NB4 (cell line): ENCODE data around the gene EPHA1.

Experiments used
- DNase-seq: peaks from one replicate; pipeline ENCODE4 v3.0.0; 2010; ENCODE audit warnings: low read depth
- H3K4me3 ChIP-seq: one replicate; pipeline ENCODE4 v1.5.1; 2011; ENCODE audit warnings: mild to moderate bottlenecking, low read depth, low read length, moderate library complexity
- MAX ChIP-seq: IDR thresholded peaks from 2 replicates; pipeline ENCODE4 v1.6.1; 2011; ENCODE audit warnings: low read depth, low read length
- MYC ChIP-seq: IDR thresholded peaks from 2 replicates; pipeline ENCODE4 v1.6.1; 2011; ENCODE audit warnings: low read depth, low read length
- POLR2A ChIP-seq: IDR thresholded peaks from 2 replicates; pipeline ENCODE4 v1.6.1; 2011; ENCODE audit warnings: mild to moderate bottlenecking; ENCODE audit not compliant: insufficient read length; ENCODE audit errors: extremely low read depth
- TF ChIP-seq, protein P1 (sequence below): IDR thresholded peaks from one replicate; pipeline ENCODE4 v1.5.1; 2012; ENCODE audit warnings: low read depth, low read length

Gene EPHA1

GRCh38 chr7:143354965-143355364 lies 53.7 kb downstream of the EPHA1 start:
- no peak for TF ChIP-seq POLR2A
- no peak for TF ChIP-seq MYC
- TF ChIP-seq, protein P1, sequence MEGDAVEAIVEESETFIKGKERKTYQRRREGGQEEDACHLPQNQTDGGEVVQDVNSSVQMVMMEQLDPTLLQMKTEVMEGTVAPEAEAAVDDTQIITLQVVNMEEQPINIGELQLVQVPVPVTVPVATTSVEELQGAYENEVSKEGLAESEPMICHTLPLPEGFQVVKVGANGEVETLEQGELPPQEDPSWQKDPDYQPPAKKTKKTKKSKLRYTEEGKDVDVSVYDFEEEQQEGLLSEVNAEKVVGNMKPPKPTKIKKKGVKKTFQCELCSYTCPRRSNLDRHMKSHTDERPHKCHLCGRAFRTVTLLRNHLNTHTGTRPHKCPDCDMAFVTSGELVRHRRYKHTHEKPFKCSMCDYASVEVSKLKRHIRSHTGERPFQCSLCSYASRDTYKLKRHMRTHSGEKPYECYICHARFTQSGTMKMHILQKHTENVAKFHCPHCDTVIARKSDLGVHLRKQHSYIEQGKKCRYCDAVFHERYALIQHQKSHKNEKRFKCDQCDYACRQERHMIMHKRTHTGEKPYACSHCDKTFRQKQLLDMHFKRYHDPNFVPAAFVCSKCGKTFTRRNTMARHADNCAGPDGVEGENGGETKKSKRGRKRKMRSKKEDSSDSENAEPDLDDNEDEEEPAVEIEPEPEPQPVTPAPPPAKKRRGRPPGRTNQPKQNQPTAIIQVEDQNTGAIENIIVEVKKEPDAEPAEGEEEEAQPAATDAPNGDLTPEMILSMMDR, result no peak
- no peak for TF ChIP-seq MAX
- no peak overlapping the region for H3K4me3 ChIP-seq
- no peak for DNase-seq

- H3K4me3 ChIP-seq, result no peak overlapping the region
- TF ChIP-seq, protein P1, result no peak
- TF ChIP-seq MAX, result no peak
- TF ChIP-seq MYC, result no peak
- no peak for TF ChIP-seq POLR2A
- no peak for DNase-seq
These were observed 54.3 kb downstream of the EPHA1 start for GRCh38 chr7:143354376-143354775.

GRCh38 chr7:143352531-143353002 lies 56.1 kb downstream of the EPHA1 start:
- TF ChIP-seq, protein P1, result no peak
- TF ChIP-seq POLR2A, result no peak
- TF ChIP-seq MAX, result no peak
- no peak for TF ChIP-seq MYC
- DNase-seq, result no peak
- H3K4me3 ChIP-seq, result no peak overlapping the region

GRCh38 chr7:143351574-143351973 lies 57.1 kb downstream of the EPHA1 start:
- DNase-seq, result no peak
- H3K4me3 ChIP-seq, result no peak overlapping the region
- TF ChIP-seq MYC (no peak), POLR2A (no peak), MAX (no peak)
- TF ChIP-seq, protein P1, result no peak

DNA sequence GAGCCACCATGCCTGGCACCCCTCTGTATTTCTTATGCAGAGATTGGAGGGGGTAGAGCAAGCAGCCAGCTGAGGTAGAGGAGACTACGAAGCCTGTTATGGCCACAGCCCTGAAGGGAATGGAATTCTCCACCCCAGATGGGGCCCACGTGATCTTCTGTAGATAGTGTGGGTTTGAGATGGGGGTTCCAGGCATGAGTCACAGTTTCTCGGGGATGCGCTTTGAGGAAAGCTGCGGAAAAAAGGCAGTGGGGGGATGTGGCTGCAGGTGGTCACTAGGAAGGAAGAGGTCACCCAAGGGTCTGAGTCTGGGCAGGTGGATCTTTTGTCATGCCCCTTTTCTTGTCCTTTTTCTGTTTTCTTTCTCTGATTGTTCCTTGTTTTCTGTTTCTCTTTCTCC lies 57.6 kb downstream of the EPHA1 start:
- TF ChIP-seq, protein P1, result no peak
- TF ChIP-seq MAX (no peak), MYC (no peak), POLR2A (no peak)
- no peak overlapping the region for H3K4me3 ChIP-seq
- no peak for DNase-seq
